Measurements from ENCODE around the gene ABCC4.

ABCC4 gene

GRCh38 chr13:95323930-95324662 lies 22.8 kb upstream of the ABCC4 start:
- no peak for TF ChIP-seq CTCF (IDR thresholded peaks at IDR 0.05; ENCODE audit: extremely low read depth, insufficient read depth, missing control alignments)
- in situ Hi-C loops (cut with MboI; ENCODE audit: low pct_unique_long_range_greater_than_20kb, low sequenced_read_pairs, unreplicated experiment) = no loop called here
- no peak for DNase-seq (ENCODE audit: low spot score)

- DNase-seq (ENCODE audit: low spot score) = no peak
- TF ChIP-seq CTCF (IDR thresholded peaks at IDR 0.05; ENCODE audit: extremely low read depth, insufficient read depth, missing control alignments) = no peak
- in situ Hi-C loops (cut with MboI; ENCODE audit: low pct_unique_long_range_greater_than_20kb, low sequenced_read_pairs, unreplicated experiment) = no loop called here
Measured at GRCh38 chr13:95319551-95320274, 18.5 kb upstream of the ABCC4 start.

GRCh38 chr13:95317039-95317989 lies 16.1 kb upstream of the ABCC4 start:
- in situ Hi-C loops (cut with MboI; ENCODE audit: low pct_unique_long_range_greater_than_20kb, low sequenced_read_pairs, unreplicated experiment) = no loop called here
- TF ChIP-seq CTCF (IDR thresholded peaks at IDR 0.05; ENCODE audit: extremely low read depth, insufficient read depth, missing control alignments) = no peak
- no peak for DNase-seq (ENCODE audit: low spot score)

GRCh38 chr13:95315752-95316151 lies 14.5 kb upstream of the ABCC4 start:
- in situ Hi-C loops (cut with MboI; ENCODE audit: low pct_unique_long_range_greater_than_20kb, low sequenced_read_pairs, unreplicated experiment) = no loop called here
- no peak for TF ChIP-seq CTCF (IDR thresholded peaks at IDR 0.05; ENCODE audit: extremely low read depth, insufficient read depth, missing control alignments)
- DNase-seq (ENCODE audit: low spot score) = no peak

GRCh38 chr13:95307507-95307906 lies 6.3 kb upstream of the ABCC4 start:
- DNase-seq (ENCODE audit: low spot score) = no peak
- no peak for TF ChIP-seq CTCF (IDR thresholded peaks at IDR 0.05; ENCODE audit: extremely low read depth, insufficient read depth, missing control alignments)
- in situ Hi-C loops (cut with MboI; ENCODE audit: low pct_unique_long_range_greater_than_20kb, low sequenced_read_pairs, unreplicated experiment) = no loop called here

GRCh38 chr13:95304453-95304852 lies 3.2 kb upstream of the ABCC4 start:
- in situ Hi-C loops (cut with MboI; ENCODE audit: low pct_unique_long_range_greater_than_20kb, low sequenced_read_pairs, unreplicated experiment) = no loop called here
- no peak for DNase-seq (ENCODE audit: low spot score)
- TF ChIP-seq CTCF (IDR thresholded peaks at IDR 0.05; ENCODE audit: extremely low read depth, insufficient read depth, missing control alignments) = no peak
